ENCODE data around the gene ZNF598.
"Not testable (repeated sequence)": the region's sequence is repeated elsewhere in the genome, so short reads cannot be mapped to it uniquely, and the experiment has no call there.

Gene ZNF598

GRCh38 chr16:2027024-2028010 is 17.7 kb upstream of the ZNF598 start:
- no peak for DNase-seq (ENCODE audit: low read depth)

DNA sequence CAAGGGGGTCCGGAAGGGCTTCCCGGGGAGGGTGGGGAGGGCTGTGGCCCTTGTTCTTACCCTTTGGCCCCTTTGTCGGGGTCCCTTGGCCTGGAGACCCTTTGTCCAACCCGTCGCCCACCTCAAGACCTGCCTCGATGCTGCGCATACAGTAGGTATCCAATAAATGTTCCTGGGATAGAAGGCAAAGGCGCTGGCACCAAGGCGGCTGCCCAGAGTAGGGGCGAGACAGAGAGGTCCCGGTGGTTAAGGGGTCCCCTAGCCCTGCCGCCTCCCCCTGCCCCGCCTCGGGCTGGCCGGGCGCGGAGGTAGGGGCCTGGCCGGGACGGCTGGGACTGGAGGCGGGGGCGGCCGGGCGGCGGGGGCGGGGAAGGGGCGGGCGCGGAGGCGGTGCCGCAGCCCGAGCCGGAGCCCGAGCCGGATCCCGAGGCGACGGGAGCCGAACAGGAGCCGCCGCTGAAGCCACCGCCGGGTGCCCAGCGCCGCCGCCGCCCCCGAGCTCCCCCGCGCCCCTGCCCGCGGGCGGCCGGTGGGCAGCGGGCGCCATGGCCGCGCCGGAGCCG is 16.9 kb upstream of the ZNF598 start, which contains the start of gene NHERF2:
NHERF2 (plus strand) TSS at position 442 of the 563 bp plus-strand sequence; CDS start at position 546, 104 bp downstream.
- DNase-seq (ENCODE audit: low read depth) = peak; percentile 23

DNA sequence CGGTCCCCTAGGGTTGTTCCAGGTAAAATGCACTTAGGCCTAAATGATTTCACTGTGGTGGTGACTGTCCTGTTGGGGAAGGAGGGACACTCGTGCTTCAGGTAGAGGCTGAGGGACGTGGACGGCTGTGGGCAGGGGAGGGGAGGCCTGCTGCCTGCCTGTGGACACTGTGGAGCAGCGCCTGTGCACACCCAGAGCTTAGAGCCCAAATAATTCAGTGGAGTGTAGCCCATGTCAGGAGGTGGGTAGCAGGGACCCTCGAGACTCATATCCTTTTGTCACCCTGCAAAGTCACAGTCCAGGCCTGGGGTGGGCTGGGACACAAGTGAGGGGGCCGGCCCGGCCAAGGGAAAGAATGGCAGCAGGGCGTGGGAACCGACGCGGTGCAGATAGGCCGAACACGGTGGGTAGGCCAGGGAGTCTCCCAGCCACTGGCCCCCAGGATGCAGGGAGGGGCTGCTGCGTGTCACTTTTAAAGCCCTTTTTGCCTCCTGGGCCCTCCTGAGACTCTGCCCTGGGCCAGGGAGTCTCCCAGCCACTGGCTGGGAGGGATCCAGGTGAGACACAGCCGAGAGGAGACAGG is 16.3 kb upstream of the ZNF598 start:
- DNase-seq (ENCODE audit: low read depth) = no peak

- no peak for DNase-seq (ENCODE audit: low read depth)
These were observed 15.6 kb upstream of the ZNF598 start for GRCh38 chr16:2025251-2025650.

DNA sequence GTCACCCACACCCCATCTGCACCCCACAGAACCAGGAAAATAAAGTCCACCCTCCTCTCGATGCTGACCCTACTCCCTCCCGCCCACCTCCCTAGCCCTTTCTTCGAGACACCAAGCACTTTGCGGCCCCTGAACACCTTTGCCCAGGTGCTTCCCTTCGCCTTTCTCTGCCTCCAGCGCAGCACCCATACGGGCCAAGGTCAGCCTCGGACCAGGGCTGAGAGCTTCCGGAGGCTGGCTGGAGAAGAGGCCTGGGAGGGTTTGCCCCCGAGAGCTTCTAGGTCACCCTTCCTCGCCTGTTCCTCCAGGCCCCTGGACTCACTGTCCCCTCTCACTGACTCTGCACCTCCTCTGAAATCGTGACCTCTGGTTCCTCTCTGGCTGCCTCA is 14.4 kb upstream of the ZNF598 start:
- DNase-seq (ENCODE audit: low read depth) = no peak

GRCh38 chr16:2023092-2024031 is 13.7 kb upstream of the ZNF598 start:
- DNase-seq (ENCODE audit: low read depth) = peak; percentile 97

DNA sequence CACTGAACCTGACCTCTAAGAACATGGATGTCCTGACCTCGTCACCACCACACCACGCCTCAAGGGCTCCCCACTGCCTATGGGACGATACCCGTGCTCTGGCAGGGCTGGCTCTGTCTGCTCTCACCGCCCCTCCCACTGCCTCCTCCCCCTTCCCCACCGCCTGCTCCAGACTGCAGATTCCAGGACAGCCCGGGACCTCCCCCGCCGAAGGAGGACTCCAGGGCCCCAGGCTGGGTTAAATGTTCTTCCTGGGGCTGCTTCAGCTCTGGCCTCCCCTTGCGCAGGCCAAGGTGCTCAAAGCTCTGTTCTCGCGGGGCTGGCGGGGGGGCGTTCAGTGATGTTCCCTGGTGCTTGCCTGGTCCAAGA is 13.1 kb upstream of the ZNF598 start:
- DNase-seq (ENCODE audit: low read depth) = peak; percentile 17

DNA sequence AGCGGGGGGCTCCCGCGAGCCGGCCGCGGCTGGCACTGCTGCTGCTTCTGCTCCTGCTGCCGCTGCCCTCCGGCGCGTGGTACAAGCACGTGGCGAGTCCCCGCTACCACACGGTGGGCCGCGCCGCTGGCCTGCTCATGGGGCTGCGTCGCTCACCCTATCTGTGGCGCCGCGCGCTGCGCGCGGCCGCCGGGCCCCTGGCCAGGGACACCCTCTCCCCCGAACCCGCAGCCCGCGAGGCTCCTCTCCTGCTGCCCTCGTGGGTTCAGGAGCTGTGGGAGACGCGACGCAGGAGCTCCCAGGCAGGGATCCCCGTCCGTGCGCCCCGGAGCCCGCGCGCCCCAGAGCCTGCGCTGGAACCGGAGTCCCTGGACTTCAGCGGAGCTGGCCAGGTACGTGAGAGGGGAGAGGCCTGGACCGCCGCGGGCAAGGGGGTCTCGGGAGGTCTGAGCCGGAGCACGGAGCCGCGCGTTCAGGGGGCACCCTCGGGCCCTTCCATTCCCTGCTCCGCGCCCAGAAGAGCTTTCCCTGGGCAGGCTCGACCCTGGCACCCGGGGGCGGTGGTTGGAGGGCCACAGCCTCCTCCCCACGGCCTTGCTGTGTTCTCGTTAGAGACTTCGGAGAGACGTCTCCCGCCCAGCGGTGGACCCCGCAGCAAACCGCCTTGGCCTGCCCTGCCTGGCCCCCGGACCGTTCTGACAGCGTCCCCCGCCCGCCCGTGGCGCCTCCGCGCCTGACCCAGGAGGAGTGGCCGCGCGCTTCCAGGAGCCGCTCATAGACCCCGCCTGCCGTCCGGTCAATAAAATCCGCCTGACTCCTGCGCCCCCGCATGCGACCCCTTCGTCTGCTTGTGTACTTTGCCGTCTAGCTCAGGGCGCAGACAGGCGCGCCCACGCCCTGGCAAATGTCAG is 10.6 kb upstream of the ZNF598 start:
- DNase-seq (ENCODE audit: low read depth) = no peak

DNA sequence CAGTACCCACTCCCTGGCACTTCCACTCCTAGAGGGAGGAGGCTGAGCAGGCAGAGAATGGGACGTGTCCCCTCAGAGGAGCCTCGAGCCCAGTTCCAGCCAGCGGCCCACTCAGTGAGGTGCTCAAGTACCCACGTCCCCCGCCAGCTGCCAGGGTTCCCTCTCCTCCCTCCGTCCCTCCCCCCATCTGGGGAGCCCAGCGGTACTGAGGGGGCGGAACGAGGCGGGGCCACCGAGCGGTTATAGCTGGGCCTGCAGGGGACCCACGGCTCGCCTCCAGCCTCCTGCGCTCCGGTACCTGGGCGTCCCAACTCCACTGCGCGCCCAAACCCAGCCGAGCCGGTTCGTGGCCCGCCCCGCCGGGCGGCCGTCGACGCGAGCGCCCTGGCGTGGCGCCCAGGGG is 9.9 kb upstream of the ZNF598 start, which contains the start of gene NPW:
NPW (plus strand) TSS at position 268 of the 403 bp plus-strand sequence.
- DNase-seq (ENCODE audit: low read depth) = no peak

DNA sequence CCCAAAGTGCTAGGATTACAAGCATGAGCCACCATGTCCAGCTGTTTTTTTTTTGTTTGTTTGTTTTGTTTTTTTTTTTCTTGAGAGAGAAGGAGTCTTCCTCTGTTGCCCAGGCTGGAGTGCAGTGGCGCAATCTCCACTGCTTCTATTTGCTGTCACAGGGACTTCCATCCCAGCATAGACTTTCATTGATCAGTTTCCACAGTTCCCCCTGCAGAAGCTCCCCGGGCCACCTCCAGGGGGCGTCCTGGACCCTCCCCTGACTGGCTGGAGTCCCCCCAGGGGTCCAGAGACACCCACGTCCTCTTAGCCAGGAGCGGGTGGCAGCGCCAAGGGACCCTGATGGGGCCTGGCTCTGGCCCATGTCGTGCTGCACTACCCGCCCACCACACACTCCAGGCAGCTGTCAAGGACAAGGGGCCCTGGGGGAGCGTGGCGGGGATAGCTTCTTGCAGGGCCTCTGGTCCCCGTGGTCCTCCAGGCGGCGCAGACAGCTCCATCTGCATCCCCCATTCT is 6.8 kb upstream of the ZNF598 start:
- no peak for DNase-seq (ENCODE audit: low read depth)

DNA sequence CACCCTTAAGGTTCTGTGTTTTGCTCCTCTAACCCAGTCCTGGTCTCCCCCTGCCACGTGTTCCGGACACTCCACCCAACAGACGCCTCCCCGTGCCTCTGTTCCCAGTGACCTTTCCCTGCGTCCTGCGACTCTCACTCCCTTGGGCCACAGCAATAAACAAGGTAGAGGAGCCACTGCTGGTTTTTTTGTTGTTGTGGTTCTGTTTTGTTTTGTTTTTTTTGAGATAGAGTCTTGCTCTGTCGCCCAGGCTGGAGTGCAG is 6.3 kb upstream of the ZNF598 start:
- DNase-seq (ENCODE audit: low read depth) = no peak

GRCh38 chr16:2015117-2015946 is 5.7 kb upstream of the ZNF598 start:
- DNase-seq (ENCODE audit: low read depth) = no peak

DNA sequence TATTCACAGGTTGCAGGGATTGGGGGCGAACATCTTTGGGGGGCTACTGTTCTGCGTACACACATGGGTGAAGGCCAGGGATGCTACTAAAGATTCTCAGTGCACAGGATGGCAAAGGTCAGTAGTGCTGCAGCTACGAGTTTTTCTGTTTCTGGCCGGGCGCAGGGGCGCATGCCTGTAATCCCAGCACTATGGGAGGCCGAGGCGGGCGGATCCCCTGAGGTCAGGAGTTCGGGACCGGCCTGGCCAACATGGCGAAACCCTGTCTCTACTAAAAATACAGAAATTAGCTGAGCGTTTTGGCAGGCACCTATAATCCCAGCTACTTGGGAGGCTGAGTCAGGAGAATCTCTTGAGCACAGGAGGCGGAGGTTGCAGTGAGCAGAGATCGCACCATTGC is 3.9 kb upstream of the ZNF598 start:
- DNase-seq (ENCODE audit: low read depth) = no peak

- DNase-seq (ENCODE audit: low read depth) = not testable (repeated sequence)
These were observed 2.1 kb upstream of the ZNF598 start for GRCh38 chr16:2011726-2012125.

GRCh38 chr16:2009164-2009711 is 383 bp downstream of the ZNF598 start:
- no peak for DNase-seq (ENCODE audit: low read depth)

DNA sequence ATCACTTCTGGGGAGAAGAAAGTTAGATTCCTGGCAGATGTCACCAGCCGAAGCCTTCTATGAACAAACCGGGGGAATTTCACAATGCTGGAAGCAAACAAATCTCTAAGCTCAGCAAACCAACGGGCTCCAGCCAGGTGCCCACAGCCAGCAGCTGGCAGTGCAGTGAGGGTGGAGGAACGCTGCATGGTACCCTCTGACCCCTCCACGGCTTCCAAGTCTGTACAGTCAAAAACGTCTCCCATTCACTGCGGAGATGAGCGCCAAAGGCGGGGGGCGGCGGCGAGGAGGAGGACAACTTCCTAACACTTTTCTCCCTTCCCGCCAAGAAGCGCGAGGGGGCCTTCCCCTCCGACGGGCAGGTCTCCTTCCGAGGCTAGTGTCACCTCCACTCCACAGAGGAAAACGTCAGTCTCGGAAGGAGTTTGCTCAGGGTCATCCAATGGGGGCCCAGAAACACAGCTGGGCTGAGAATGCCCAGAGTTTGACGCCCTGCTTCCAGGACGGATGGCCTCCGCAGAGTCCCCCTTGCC is 924 bp downstream of the ZNF598 start:
- DNase-seq (ENCODE audit: low read depth) = no peak

DNA sequence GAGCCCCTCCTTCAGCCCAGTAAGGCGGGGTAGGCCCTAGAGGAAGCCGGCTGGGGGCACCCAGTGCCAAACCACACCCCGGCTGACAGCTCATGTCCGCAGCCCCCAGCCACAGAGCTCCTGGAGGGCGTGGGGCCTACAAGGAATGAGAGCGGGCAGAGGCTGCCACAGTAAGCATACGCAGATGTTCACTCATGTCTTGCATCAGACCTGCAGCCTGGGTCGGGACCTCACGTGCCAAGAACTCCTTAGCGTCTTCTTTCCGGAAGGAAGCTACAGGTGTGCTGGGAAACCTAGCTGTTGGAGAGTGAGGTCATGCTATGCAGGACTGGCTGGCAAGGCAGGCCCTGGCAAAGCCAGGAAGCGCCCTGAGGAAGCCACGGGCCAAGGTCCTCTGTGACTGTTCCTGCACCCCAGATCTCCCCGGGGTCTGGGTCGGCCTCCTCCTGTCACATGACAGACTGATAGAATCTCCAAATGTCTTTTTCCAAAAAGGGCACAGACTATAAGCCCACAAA is 1.6 kb downstream of the ZNF598 start:
- no peak for DNase-seq (ENCODE audit: low read depth)

GRCh38 chr16:2007081-2007836 is 2.4 kb downstream of the ZNF598 start:
- no peak for DNase-seq (ENCODE audit: low read depth)
